ENCODE results near the gene SNTA1.

- TF ChIP-seq, protein P1, sequence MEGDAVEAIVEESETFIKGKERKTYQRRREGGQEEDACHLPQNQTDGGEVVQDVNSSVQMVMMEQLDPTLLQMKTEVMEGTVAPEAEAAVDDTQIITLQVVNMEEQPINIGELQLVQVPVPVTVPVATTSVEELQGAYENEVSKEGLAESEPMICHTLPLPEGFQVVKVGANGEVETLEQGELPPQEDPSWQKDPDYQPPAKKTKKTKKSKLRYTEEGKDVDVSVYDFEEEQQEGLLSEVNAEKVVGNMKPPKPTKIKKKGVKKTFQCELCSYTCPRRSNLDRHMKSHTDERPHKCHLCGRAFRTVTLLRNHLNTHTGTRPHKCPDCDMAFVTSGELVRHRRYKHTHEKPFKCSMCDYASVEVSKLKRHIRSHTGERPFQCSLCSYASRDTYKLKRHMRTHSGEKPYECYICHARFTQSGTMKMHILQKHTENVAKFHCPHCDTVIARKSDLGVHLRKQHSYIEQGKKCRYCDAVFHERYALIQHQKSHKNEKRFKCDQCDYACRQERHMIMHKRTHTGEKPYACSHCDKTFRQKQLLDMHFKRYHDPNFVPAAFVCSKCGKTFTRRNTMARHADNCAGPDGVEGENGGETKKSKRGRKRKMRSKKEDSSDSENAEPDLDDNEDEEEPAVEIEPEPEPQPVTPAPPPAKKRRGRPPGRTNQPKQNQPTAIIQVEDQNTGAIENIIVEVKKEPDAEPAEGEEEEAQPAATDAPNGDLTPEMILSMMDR (IDR thresholded peaks at IDR 0.05) = no peak
- TF ChIP-seq EP300 (IDR thresholded peaks at IDR 0.05) (no peak), POLR2AphosphoS5 (IDR thresholded peaks at IDR 0.05) (no peak), POLR2A (IDR thresholded peaks at IDR 0.05) (no peak)
Measured at GRCh38 chr20:33459599-33459998, 16.0 kb upstream of the SNTA1 start.
